ENCODE results near the gene GPN2.

Gene GPN2

DNA sequence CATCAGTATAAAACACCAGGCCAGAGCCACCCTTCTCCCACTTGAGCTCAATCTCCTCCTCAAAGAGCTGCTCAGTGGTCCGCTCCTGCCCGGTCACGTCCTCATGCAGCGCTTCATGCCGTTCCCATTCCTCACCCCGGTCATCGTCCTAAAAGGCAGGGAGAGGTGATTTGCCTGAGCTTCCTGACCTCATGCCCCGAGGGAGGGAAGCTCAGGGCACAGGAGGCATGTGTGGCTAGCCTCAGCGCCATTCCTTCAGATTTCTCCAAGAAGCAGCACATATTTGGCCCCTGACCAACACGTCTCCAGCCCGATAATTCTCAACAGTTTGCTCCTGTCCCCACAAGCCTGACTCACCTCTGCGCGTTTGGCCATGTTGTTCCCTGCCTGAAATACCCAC, 4.2 kb upstream of the GPN2 start:
- TF ChIP-seq, protein P1, sequence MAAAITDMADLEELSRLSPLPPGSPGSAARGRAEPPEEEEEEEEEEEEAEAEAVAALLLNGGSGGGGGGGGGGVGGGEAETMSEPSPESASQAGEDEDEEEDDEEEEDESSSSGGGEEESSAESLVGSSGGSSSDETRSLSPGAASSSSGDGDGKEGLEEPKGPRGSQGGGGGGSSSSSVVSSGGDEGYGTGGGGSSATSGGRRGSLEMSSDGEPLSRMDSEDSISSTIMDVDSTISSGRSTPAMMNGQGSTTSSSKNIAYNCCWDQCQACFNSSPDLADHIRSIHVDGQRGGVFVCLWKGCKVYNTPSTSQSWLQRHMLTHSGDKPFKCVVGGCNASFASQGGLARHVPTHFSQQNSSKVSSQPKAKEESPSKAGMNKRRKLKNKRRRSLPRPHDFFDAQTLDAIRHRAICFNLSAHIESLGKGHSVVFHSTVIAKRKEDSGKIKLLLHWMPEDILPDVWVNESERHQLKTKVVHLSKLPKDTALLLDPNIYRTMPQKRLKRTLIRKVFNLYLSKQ (tag by site-specific recombination; IDR thresholded peaks at IDR 0.05; ENCODE audit: borderline replicate concordance) = no peak
- TF ChIP-seq ZNF843 (tag by site-specific recombination; IDR thresholded peaks at IDR 0.05) = no peak
- TF ChIP-seq ZNF2 (tag by site-specific recombination; IDR thresholded peaks at IDR 0.05) = no peak
- TF ChIP-seq, protein P2, sequence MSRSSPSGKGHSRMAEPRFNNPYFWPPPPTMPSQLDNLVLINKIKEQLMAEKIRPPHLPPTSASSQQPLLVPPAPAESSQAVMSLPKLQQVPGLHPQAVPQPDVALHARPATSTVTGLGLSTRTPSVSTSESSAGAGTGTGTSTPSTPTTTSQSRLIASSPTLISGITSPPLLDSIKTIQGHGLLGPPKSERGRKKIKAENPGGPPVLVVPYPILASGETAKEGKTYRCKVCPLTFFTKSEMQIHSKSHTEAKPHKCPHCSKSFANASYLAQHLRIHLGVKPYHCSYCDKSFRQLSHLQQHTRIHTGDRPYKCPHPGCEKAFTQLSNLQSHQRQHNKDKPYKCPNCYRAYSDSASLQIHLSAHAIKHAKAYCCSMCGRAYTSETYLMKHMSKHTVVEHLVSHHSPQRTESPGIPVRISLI (tag by site-specific recombination; IDR thresholded peaks at IDR 0.05) = no peak
- no peak for TF ChIP-seq ZNF510 (tag by site-specific recombination; IDR thresholded peaks at IDR 0.05; ENCODE audit: insufficient replicate concordance)
- TF ChIP-seq, protein P3, sequence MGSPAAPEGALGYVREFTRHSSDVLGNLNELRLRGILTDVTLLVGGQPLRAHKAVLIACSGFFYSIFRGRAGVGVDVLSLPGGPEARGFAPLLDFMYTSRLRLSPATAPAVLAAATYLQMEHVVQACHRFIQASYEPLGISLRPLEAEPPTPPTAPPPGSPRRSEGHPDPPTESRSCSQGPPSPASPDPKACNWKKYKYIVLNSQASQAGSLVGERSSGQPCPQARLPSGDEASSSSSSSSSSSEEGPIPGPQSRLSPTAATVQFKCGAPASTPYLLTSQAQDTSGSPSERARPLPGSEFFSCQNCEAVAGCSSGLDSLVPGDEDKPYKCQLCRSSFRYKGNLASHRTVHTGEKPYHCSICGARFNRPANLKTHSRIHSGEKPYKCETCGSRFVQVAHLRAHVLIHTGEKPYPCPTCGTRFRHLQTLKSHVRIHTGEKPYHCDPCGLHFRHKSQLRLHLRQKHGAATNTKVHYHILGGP (tag by site-specific recombination; IDR thresholded peaks at IDR 0.05) = no peak
- POLR2A ChIA-PET = interaction anchor here (0.6 kb wide), 1 partner anchor 28 kb away, joined by 6 read pairs; no protein-coding TSS in a partner anchor
- Histone ChIP-seq H3K4me1 (ENCODE audit: control insufficient read depth, insufficient read depth, low read length) (0 out of 2 replicates have a peak, but pooled peaks cover 4% of the 10 kb centered on the region), H3K4me3 (ENCODE audit: low read depth, low read length) (no peak overlapping the region), H3K27ac (ENCODE audit: extremely low read depth, low read depth, low read length) (no peak overlapping the region), H3K36me3 (ENCODE audit: control insufficient read depth in 2 of 2, insufficient read depth in 1 of 2, low read length in 2 of 2) (peaks cover 12 to 78% of the 10 kb centered on the region in 2 experiments; a peak in 2 of 3 replicates), H3K9me3 (ENCODE audit: control insufficient read depth, insufficient read depth, low read depth, low read length) (no peaks in the 10 kb centered on the region)
- CTCF ChIA-PET = no interaction called here

DNA sequence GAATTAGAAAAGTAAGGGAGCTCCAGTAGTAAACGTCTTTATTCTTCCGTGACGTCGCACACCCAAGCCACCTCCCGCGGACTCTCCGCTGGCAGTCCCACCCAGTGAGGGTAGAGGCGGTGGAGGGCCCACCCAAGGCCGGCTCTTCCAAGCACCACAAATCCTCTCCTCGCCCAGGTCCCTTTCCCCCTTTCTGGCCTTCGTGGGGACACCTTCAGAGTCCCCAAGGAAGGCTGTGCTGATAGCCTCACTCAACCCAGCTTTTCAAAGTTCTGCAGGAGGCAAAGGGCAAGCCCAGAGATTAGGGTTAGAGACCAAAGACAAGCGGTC, 349 bp upstream of the GPN2 start:
- Histone ChIP-seq H3K4me1 (ENCODE audit: control insufficient read depth, insufficient read depth, low read length) (no peaks in the 10 kb centered on the region), H3K4me3 (ENCODE audit: low read depth, low read length) (peak overlapping the region; percentile 74), H3K27ac (ENCODE audit: extremely low read depth, low read depth, low read length) (peak overlapping the region; percentile 73), H3K36me3 (ENCODE audit: control insufficient read depth in 2 of 2, insufficient read depth in 1 of 2, low read length in 2 of 2) (peaks cover 19 to 83% of the 10 kb centered on the region in 2 experiments), H3K9me3 (ENCODE audit: control insufficient read depth, insufficient read depth, low read depth, low read length) (no peaks in the 10 kb centered on the region)
- CTCF ChIA-PET = interaction anchor here (0.5 to 0.7 kb wide), 4 partner anchors 12 to 453 kb away, joined by 3 to 4 read pairs (median 3); no protein-coding TSS in a partner anchor
- TF ChIP-seq ZNF37A (tag by site-specific recombination; IDR thresholded peaks at IDR 0.05) (no peak), ZNF426 (tag by site-specific recombination; IDR thresholded peaks at IDR 0.05) (no peak), ZBTB21 (tag by site-specific recombination; IDR thresholded peaks at IDR 0.05) (no peak), ZNF626 (tag by site-specific recombination; IDR thresholded peaks at IDR 0.05) (no peak), ZNF341 (tag by site-specific recombination; IDR thresholded peaks at IDR 0.05; ENCODE audit: low read depth) (peak; percentile 67), SP2 (tag by site-specific recombination; IDR thresholded peaks at IDR 0.05) (peak; percentile 48), ZFP69B (tag by site-specific recombination; IDR thresholded peaks at IDR 0.05) (peak; percentile 81), KLF9 (tag by site-specific recombination; IDR thresholded peaks at IDR 0.05; ENCODE audit: low read depth) (0 out of 2 replicates have a peak, but pooled peaks have one; percentile 5), GLIS1 (tag by site-specific recombination; IDR thresholded peaks at IDR 0.05) (peak; percentile 76), GLIS2 (tag by site-specific recombination; IDR thresholded peaks at IDR 0.05) (peak; percentile 90), ZNF549 (tag by site-specific recombination; IDR thresholded peaks at IDR 0.05) (no peak), ZNF677 (tag by site-specific recombination; IDR thresholded peaks at IDR 0.05) (no peak)
- TF ChIP-seq, protein P4, sequence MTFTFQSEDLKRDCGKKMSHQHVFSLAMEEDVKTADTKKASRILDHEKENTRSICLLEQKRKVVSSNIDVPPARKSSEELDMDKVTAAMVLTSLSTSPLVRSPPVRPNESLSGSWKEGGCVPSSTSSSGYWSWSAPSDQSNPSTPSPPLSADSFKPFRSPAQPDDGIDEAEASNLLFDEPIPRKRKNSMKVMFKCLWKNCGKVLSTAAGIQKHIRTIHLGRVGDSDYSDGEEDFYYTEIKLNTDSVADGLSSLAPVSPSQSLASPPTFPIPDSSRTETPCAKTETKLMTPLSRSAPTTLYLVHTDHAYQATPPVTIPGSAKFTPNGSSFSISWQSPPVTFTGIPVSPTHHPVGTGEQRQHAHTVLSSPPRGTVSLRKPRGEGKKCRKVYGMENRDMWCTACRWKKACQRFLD (tag by site-specific recombination; IDR thresholded peaks at IDR 0.05) = no peak
- TF ChIP-seq, protein P5, sequence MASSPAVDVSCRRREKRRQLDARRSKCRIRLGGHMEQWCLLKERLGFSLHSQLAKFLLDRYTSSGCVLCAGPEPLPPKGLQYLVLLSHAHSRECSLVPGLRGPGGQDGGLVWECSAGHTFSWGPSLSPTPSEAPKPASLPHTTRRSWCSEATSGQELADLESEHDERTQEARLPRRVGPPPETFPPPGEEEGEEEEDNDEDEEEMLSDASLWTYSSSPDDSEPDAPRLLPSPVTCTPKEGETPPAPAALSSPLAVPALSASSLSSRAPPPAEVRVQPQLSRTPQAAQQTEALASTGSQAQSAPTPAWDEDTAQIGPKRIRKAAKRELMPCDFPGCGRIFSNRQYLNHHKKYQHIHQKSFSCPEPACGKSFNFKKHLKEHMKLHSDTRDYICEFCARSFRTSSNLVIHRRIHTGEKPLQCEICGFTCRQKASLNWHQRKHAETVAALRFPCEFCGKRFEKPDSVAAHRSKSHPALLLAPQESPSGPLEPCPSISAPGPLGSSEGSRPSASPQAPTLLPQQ (tag by site-specific recombination; IDR thresholded peaks at IDR 0.05) = peak; percentile 83
- POLR2A ChIA-PET = interaction anchor here (0.6 to 3.1 kb wide), 22 partner anchors 9 to 615 kb away, joined by 3 to 53 read pairs (median 4); partner anchors contain the start of genes GPATCH3, NUDC and TRNP1

Measured in HEK293 (cell line).